GM12874 (cell line): ENCODE measurements around the gene SRPRA.

Experiments
- TF ChIP-seq, protein P1 (sequence below): IDR thresholded peaks from 2 replicates; pipeline ENCODE4 v1.5.1; 2011; ENCODE audit warnings: low read depth, mild to moderate bottlenecking, control low read depth, low read length, moderate library complexity; ENCODE audit not compliant: insufficient read depth

Gene SRPRA

DNA sequence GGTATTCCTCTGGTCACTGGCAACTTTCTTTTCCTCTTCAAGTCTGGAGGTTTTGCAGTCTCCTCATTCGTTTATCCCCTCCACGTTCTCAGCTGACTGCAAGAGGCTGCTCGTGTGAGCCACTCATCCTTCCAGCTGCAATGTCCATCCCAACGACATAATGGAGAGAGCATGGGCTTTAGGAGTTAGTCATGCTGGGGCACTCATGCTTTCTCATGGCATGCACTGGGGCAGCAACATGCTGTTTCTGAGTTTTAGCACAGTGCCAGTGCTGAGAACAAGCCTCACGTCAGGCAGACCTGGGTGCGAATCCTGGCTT, 42.3 kb upstream of the SRPRA start:
- TF ChIP-seq, protein P1, sequence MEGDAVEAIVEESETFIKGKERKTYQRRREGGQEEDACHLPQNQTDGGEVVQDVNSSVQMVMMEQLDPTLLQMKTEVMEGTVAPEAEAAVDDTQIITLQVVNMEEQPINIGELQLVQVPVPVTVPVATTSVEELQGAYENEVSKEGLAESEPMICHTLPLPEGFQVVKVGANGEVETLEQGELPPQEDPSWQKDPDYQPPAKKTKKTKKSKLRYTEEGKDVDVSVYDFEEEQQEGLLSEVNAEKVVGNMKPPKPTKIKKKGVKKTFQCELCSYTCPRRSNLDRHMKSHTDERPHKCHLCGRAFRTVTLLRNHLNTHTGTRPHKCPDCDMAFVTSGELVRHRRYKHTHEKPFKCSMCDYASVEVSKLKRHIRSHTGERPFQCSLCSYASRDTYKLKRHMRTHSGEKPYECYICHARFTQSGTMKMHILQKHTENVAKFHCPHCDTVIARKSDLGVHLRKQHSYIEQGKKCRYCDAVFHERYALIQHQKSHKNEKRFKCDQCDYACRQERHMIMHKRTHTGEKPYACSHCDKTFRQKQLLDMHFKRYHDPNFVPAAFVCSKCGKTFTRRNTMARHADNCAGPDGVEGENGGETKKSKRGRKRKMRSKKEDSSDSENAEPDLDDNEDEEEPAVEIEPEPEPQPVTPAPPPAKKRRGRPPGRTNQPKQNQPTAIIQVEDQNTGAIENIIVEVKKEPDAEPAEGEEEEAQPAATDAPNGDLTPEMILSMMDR = no peak

DNA sequence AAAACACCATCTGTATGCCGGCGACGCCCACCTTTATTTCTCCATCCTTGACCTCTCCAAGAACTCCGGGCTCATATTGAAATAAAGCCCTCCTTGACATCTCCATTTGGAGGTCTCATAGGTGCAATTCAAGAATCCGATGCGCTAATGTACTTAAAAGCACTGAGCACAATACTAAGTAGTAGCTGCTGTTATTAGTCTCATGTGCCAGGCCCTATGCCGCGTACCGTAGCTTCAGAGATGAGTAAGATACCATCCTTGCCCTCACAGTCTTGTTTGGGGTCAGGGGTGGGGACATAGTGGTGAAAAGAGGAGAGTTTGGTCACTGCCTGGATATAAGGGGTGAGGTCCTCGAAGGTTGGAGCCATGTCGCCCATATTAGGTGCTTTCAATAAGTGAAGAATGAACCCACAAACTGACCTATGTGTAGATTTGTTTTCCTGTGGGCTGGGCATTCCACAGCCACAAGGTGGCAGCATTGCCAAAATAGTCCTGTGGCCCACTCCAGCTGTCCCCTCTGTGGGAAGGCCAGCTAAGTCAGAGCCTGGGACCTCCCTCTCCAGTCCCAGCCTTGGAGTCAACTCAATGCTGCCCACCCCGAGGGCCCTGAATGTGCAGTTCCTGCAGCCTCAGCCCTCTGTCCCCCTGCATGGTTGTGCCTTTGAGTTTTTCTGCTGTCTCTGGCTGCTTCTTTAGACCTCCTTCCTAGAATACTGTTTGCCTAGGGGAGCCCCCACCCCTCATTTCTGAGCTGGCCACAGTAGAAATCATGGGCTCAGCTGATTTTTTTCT, 41.7 kb upstream of the SRPRA start:
- TF ChIP-seq, protein P1 = peak; percentile 79

GRCh38 chr11:126308271-126308671, 39.6 kb upstream of the SRPRA start:
- TF ChIP-seq, protein P1 = no peak

DNA sequence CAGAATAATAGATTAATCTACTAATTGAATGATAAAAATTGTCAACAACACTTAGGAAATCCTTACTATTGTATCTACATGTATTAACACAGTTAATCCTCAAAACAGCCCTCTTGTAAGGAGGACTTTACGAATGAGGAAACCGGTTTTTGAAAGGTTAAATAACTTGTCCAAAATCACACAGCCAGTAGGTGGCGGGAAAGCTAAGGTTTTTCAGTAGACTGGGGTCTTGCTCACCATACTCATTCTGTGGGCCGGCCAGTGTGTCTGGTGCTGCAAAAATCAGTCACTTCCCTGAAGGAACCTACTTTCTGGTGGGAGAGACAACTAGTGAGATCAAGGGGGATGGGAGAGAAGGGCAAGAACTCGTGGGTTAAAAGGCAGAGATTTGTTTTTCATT, 39.0 kb upstream of the SRPRA start:
- TF ChIP-seq, protein P1 = peak; percentile 41; the same call in 1 of the 2 replicates

- TF ChIP-seq, protein P1 = no peak
Observed at GRCh38 chr11:126305699-126306098, 37.0 kb upstream of the SRPRA start.

GRCh38 chr11:126304457-126305075, 35.9 kb upstream of the SRPRA start:
- TF ChIP-seq, protein P1 = no peak

GRCh38 chr11:126303623-126304456, 35.1 kb upstream of the SRPRA start, which contains the start of gene DCPS:
Gene DCPS, plus strand, starts transcription at chr11:126304060. Its CDS starts 21 bp downstream, at chr11:126304081.
- TF ChIP-seq, protein P1 = no peak
